GM12801 (cell line): Measurements from ENCODE around the gene PID1.

Experiments
- TF ChIP-seq, protein P1 (sequence below): IDR thresholded peaks from one replicate; pipeline ENCODE4 v1.5.1; 2011; ENCODE audit warnings: control low read depth; ENCODE audit not compliant: insufficient read length; ENCODE audit errors: extremely low read depth

The PID1 gene

DNA sequence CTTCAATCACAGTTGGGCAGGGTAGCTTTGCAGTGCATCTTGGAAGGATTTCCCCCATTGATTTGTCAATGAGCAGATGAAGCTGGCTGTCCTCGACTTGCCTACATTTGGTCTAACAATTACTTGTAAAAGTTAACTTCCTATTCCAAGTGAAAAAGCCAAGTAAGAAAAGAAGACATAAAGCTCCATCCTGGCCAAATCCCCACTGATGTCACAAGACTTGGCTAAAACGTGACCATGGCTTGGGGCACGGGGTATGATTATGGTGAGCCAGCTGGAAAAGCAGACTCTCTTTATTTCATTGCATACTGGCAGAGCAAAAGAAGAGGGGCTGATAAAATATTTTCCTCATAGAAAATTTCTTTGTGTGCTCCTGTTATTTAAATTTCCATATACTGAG, 25.4 kb upstream of the PID1 start:
- TF ChIP-seq, protein P1, sequence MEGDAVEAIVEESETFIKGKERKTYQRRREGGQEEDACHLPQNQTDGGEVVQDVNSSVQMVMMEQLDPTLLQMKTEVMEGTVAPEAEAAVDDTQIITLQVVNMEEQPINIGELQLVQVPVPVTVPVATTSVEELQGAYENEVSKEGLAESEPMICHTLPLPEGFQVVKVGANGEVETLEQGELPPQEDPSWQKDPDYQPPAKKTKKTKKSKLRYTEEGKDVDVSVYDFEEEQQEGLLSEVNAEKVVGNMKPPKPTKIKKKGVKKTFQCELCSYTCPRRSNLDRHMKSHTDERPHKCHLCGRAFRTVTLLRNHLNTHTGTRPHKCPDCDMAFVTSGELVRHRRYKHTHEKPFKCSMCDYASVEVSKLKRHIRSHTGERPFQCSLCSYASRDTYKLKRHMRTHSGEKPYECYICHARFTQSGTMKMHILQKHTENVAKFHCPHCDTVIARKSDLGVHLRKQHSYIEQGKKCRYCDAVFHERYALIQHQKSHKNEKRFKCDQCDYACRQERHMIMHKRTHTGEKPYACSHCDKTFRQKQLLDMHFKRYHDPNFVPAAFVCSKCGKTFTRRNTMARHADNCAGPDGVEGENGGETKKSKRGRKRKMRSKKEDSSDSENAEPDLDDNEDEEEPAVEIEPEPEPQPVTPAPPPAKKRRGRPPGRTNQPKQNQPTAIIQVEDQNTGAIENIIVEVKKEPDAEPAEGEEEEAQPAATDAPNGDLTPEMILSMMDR, result no peak

DNA sequence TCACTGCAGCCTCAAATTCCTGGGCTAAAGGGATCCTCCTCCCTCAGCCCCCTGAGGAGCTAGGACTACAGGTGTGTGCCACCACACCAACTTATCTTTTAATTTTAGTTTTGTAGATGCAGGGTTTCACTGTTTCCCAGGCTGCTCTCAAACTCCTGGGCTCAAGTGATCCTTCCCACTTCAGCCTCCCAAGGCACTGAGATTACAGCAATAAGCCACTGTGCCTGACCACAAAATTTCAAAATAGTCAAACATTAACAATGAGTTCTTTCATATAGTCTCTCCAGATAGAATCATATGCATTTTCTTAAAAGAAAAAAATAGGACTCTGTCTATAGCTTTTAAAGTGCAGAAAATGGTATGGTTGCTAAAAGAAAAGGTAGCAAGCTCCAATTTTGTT, 24.9 kb upstream of the PID1 start:
- TF ChIP-seq, protein P1, result no peak

DNA sequence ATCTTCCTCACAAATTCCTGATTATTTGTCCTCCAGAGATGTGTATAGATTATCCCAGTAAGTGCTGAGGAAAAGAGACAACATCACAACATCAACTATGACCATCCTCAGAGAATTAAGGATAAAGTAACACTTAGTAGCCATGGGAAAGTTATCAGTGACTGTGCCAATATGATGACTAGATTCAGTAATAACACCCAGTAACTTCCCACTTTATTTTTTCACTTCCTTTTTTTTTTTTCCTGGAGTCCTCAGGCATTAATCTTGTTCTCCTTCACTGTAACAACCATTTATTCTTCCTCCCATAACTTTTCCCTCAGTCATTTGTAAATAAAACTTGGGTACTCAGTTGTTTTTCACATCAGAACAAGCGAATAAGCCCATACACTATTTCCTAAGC, 16.7 kb upstream of the PID1 start:
- TF ChIP-seq, protein P1, result no peak

DNA sequence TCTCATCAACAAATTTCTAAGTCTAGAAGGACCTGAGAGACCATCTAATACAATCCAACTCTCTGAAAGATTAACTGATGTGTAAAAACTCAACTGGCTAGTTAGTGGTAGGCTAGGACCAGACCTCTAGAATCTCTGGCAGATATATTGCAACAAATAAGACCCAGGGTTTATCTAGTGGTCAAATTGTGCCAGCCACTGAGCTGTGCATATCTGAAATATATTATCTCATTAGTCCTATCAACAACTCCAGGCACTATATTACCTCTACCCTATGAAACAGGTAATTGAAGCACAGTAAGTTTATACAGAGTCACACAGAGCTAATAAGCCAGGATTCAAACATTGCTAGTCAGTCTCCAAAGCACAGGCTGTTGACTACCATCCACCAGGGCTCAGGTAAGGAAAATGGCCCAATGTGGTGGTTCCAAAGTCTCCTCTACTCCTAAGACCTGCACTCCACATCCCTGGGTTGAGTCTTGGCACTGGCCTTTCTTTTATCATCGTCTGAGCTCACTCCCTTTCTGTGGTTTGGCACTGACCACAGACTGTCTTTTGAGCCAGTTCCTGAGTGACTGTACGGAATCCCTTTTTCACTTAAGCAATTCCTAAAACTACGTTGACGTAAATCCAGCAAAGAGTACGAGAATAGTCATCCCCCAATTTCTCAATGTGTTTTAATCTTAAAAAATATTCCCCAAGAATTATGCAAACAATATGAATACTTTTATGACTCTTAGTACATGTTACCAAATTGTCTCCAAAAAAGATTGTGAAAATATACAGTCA, 11.9 kb upstream of the PID1 start:
- TF ChIP-seq, protein P1, result no peak

DNA sequence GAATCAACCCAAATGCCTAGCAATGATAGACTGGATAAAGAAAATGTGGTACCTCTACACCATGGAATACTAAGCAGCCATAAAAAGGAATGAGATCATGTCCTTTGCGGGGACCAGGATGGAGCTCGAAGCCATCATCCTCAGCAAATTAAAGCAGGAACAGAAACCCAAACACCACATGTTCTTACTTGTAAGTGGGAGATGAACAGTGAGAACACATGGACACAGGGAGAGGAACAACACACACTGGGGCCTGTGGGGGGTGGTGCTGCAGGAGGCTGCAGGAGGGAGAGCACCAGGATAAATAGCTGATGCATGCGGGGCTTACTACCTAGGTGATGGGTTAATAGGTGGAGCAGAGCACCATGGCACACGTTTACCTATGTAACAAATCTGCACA, 8.4 kb upstream of the PID1 start:
- TF ChIP-seq, protein P1, result no peak

DNA sequence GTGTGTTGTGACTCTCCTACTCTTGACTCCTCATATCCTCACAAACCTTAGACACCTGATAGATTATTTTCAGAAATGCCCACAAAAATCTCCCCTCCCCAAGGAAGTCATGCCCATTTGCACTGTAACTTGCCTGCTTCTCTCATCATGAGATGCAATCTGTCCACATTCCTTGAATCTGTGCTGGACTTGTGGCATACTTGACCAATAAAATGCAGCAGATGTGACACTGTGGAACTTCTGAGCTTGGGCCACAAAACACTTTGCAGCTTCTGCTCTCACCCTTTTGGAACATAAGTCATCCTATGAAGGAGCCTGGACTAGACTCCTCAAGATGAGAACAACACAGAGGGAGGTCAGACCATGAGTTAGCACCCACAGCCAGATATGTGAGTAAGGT, 4.4 kb upstream of the PID1 start:
- TF ChIP-seq, protein P1, result no peak

DNA sequence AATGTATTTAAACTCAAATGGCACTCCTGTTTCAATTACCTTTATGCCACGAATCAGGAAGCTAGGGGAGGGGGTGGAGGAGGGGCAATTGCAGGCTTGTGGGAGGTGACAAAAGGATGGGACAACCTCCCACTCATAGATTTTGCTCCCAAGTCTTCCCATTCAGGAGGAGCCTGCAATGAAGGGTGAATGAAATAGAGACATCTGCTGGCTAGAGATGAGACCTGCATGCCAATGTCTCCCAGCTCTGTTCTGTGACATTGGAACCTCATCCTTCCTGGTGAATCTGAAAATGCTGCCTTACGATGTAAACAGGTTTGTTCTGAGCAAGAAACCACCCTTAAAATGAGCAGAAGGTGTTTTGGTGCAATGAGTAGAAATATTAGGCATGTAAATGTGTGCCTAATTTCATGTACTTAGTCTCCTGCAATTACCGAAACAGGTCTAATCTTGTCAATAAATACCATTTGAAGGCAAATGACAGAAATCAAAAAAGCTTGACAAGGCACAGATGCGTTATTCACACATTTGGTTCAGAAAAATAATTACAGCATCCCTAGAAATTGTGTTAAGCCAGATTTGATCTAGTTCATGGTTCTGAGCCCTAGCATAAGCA, 2.7 kb upstream of the PID1 start:
- TF ChIP-seq, protein P1, result no peak
